CD4-positive, alpha-beta T cell treated with Interleukin-21 for 1 hour (primary cell): ENCODE results near the gene PKNOX1.
"Not testable (repeated sequence)": the region's sequence is repeated elsewhere in the genome, so short reads cannot be mapped to it uniquely, and the experiment has no call there.

ENCODE experiments used
- DNase-seq: peaks from one replicate; pipeline ENCODE4 v3.0.0-alpha.2; 2020

Gene PKNOX1

GRCh38 chr21:43062955-43063664 is 88.7 kb downstream of the PKNOX1 start:
- not testable (repeated sequence) for DNase-seq

GRCh38 chr21:43064265-43064917 is 90.0 kb downstream of the PKNOX1 start:
- DNase-seq = not testable (repeated sequence)

- DNase-seq = not testable (repeated sequence)
Observed at GRCh38 chr21:43065991-43066390, 91.6 kb downstream of the PKNOX1 start.

- DNase-seq = not testable (repeated sequence)
Observed at GRCh38 chr21:43066690-43067089, 92.3 kb downstream of the PKNOX1 start.

- DNase-seq = not testable (repeated sequence)
Observed at GRCh38 chr21:43068065-43068464, 93.7 kb downstream of the PKNOX1 start.

GRCh38 chr21:43069682-43070081 is 95.3 kb downstream of the PKNOX1 start:
- DNase-seq = not testable (repeated sequence)

GRCh38 chr21:43072742-43073141 is 98.4 kb downstream of the PKNOX1 start:
- not testable (repeated sequence) for DNase-seq

GRCh38 chr21:43074401-43075169 is 100.2 kb downstream of the PKNOX1 start:
- DNase-seq = not testable (repeated sequence)

- not testable (repeated sequence) for DNase-seq
Observed at GRCh38 chr21:43075170-43076022, 101.0 kb downstream of the PKNOX1 start, which contains the start of gene CBS. Gene CBS (minus strand): TSS chr21:43075835. CDS start chr21:43072193, 3,642 bp downstream.

- DNase-seq = not testable (repeated sequence)
Observed at GRCh38 chr21:43076023-43076637, 101.8 kb downstream of the PKNOX1 start.

- DNase-seq = not testable (repeated sequence)
Observed at GRCh38 chr21:43076643-43077042, 102.3 kb downstream of the PKNOX1 start.

- DNase-seq = not testable (repeated sequence)
Observed at GRCh38 chr21:43082587-43083300, 108.4 kb downstream of the PKNOX1 start.
